ENCODE results near the gene ARHGAP11A. TPM values are rescaled to one million over a fixed set of nuclear protein-coding genes. Genes with fewer than 3 reads are reported as not detected.

The ARHGAP11A gene
- total RNA-seq, 2 donors from 2014 or later, result 0.68 to 0.92 TPM

DNA sequence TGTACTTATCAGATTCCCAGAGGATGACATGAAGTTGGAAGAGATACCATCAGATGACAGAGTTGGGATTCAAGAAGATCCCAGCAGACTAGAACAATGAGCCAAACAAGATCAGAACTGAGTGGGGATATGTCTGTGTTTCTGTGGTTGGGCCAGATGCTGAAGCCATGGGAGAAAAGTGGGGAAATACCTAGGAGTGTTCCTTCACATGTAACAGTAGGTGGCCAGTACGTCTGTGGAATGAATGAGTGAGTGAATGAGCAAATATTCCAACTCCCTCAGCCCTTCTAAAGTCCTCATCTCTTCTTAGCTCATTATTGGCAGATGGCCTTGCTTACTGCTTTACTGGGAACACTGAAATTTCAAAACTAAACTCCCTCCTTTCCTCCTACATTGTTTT is 70.3 kb downstream of the ARHGAP11A start:
- H3K27ac ChIP-seq, result no peak overlapping the region
- H3K9me3 ChIP-seq, result no peaks in the 10 kb centered on the region
- H3K27me3 ChIP-seq (replicated peaks; ENCODE audit: insufficient read depth), result no peaks in the 10 kb centered on the region
- H3K36me3 ChIP-seq, result no peaks in the 10 kb centered on the region
- TF ChIP-seq, protein P1, sequence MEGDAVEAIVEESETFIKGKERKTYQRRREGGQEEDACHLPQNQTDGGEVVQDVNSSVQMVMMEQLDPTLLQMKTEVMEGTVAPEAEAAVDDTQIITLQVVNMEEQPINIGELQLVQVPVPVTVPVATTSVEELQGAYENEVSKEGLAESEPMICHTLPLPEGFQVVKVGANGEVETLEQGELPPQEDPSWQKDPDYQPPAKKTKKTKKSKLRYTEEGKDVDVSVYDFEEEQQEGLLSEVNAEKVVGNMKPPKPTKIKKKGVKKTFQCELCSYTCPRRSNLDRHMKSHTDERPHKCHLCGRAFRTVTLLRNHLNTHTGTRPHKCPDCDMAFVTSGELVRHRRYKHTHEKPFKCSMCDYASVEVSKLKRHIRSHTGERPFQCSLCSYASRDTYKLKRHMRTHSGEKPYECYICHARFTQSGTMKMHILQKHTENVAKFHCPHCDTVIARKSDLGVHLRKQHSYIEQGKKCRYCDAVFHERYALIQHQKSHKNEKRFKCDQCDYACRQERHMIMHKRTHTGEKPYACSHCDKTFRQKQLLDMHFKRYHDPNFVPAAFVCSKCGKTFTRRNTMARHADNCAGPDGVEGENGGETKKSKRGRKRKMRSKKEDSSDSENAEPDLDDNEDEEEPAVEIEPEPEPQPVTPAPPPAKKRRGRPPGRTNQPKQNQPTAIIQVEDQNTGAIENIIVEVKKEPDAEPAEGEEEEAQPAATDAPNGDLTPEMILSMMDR (IDR thresholded peaks at IDR 0.05), result no peak
- no peak for DNase-seq (ENCODE audit: low spot score)
- no peak overlapping the region for H3K4me3 ChIP-seq
- ATAC-seq (ENCODE audit: insufficient number of reproducible peaks, low FRiP score, low read depth), result no peak
- peaks cover 0 to 17% of the 10 kb centered on the region in 2 donors for H3K4me1 ChIP-seq (ENCODE audit: control insufficient read depth in 1 of 2, low read depth in 2 of 2)

DNA sequence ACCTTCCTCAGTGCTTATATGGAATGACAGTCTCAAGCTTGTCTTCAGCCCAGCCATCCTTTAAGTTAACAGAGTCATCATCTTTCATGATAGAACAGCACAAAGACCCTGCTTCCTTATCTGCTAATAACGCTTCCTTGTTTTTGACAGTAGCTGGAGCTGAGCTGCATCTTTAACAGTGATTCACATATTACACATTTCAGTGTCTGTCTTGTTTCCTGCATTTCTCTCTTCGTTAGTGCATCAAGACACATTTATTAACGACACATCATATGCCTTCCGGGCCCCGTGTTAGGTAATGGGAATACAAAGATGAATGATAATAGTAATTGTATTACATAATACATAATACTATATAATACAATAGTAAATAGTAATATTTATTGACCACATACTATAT is 72.3 kb downstream of the ARHGAP11A start:
- Histone ChIP-seq H3K27me3 (replicated peaks; ENCODE audit: insufficient read depth) (no peaks in the 10 kb centered on the region), H3K27ac (no peak overlapping the region), H3K36me3 (no peaks in the 10 kb centered on the region), H3K9me3 (no peaks in the 10 kb centered on the region), H3K4me1 (ENCODE audit: control insufficient read depth in 1 of 2, low read depth in 2 of 2) (peaks cover 0 to 10% of the 10 kb centered on the region in 2 donors), H3K4me3 (no peak overlapping the region)
- DNase-seq (ENCODE audit: low spot score) (no peak), ATAC-seq (ENCODE audit: insufficient number of reproducible peaks, low FRiP score, low read depth) (no peak)
- TF ChIP-seq, protein P1 (IDR thresholded peaks at IDR 0.05), result no peak

DNA sequence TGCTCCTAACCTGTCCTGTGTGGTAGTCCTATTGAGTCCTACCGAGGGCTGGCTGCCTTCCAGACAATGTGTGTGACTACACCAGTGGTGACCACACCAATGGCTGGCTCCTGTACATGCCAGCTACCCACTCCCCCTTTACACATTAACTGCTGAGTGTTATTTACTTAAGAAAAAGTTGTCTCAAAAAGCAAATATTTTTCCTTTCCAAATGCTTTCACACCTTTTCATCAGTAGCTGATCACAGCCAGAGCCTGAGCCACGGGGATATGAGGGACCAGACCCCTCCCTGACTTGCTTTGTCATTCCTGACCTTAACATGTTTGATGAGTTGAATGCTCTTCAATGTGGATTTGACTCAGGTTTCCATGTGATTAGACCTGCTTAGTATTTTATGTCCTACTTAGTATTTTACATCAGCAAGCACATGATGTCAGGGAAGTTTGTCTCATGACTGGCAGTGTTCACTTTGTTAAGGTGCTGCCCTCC is 72.9 kb downstream of the ARHGAP11A start:
- TF ChIP-seq, protein P1 (IDR thresholded peaks at IDR 0.05), result no peak
- DNase-seq (ENCODE audit: low spot score) (no peak), ATAC-seq (ENCODE audit: insufficient number of reproducible peaks, low FRiP score, low read depth) (no peak)
- Histone ChIP-seq H3K4me3 (no peak overlapping the region), H3K9me3 (no peaks in the 10 kb centered on the region), H3K36me3 (no peaks in the 10 kb centered on the region), H3K4me1 (ENCODE audit: control insufficient read depth in 1 of 2, low read depth in 2 of 2) (peaks cover 0 to 5% of the 10 kb centered on the region in 2 donors), H3K27ac (no peak overlapping the region), H3K27me3 (replicated peaks; ENCODE audit: insufficient read depth) (no peaks in the 10 kb centered on the region)

Other genes with a start within 250 kb of the ARHGAP11A start
- gene GOLGA8K, start 212.2 kb upstream of the ARHGAP11A start, total RNA-seq, result under 1 TPM in 1 of 2 donors, not detected in 1; 0.41 TPM
- gene GOLGA8O, start 159.9 kb upstream of the ARHGAP11A start, total RNA-seq, result 1 to 10 TPM in 1 of 2 donors, not detected in 1; 2.4 TPM
- gene GOLGA8N, start 22.0 kb upstream of the ARHGAP11A start, total RNA-seq, result 10 to 100 TPM; 21.2 to 36.8 TPM
- 1 to 10 TPM; 2.4 to 3.3 TPM for gene SCG5, start 26.2 kb downstream of the ARHGAP11A start, total RNA-seq
- under 1 TPM; 0.42 to 0.95 TPM for gene GREM1, start 102.5 kb downstream of the ARHGAP11A start, total RNA-seq

Measured in thoracic aorta (tissue), 2 donors.